ENCODE data around the gene FOXP1.

Gene FOXP1

GRCh38 chr3:71110385-71111222 lies 472.9 kb downstream of the FOXP1 start:
- H3K9me3 ChIP-seq = no peaks in the 10 kb centered on the region
- H3K36me3 ChIP-seq = peaks cover 44% of the 10 kb centered on the region
- H3K27ac ChIP-seq = no peak overlapping the region
- no peak overlapping the region for H3K4me3 ChIP-seq (ENCODE audit: low read depth in 1 of 2, low read length in 1 of 2)
- TF ChIP-seq CTCF (IDR thresholded peaks at IDR 0.05) = no peak
- H3K4me1 ChIP-seq (ENCODE audit: control insufficient read depth in 1 of 2, insufficient read depth in 1 of 2, low read depth in 1 of 2, low read length in 1 of 2) = peaks cover 2 to 6% of the 10 kb centered on the region in 2 experiments
- H3K27me3 ChIP-seq = no peaks in the 10 kb centered on the region

GRCh38 chr3:71109977-71110285 lies 473.6 kb downstream of the FOXP1 start:
- TF ChIP-seq CTCF (IDR thresholded peaks at IDR 0.05) = no peak
- peaks cover 2 to 6% of the 10 kb centered on the region in 2 experiments for H3K4me1 ChIP-seq (ENCODE audit: control insufficient read depth in 1 of 2, insufficient read depth in 1 of 2, low read depth in 1 of 2, low read length in 1 of 2)
- no peak overlapping the region for H3K27ac ChIP-seq
- H3K36me3 ChIP-seq = peaks cover 44% of the 10 kb centered on the region
- H3K4me3 ChIP-seq (ENCODE audit: low read depth in 1 of 2, low read length in 1 of 2) = no peak overlapping the region
- no peaks in the 10 kb centered on the region for H3K9me3 ChIP-seq
- H3K27me3 ChIP-seq = no peaks in the 10 kb centered on the region

- no peak for TF ChIP-seq CTCF (IDR thresholded peaks at IDR 0.05)
- Histone ChIP-seq H3K27ac (no peak overlapping the region), H3K36me3 (peaks cover 44% of the 10 kb centered on the region), H3K27me3 (no peaks in the 10 kb centered on the region), H3K4me3 (ENCODE audit: low read depth in 1 of 2, low read length in 1 of 2) (no peak overlapping the region), H3K4me1 (ENCODE audit: control insufficient read depth in 1 of 2, insufficient read depth in 1 of 2, low read depth in 1 of 2, low read length in 1 of 2) (peaks cover 2 to 6% of the 10 kb centered on the region in 2 experiments), H3K9me3 (no peaks in the 10 kb centered on the region)
These were observed 474.1 kb downstream of the FOXP1 start for GRCh38 chr3:71109241-71109976.

- H3K4me3 ChIP-seq (ENCODE audit: low read depth in 1 of 2, low read length in 1 of 2) = no peak overlapping the region
- H3K27me3 ChIP-seq = no peaks in the 10 kb centered on the region
- H3K9me3 ChIP-seq = no peaks in the 10 kb centered on the region
- H3K27ac ChIP-seq = no peak overlapping the region
- peaks cover 11 to 17% of the 10 kb centered on the region in 2 experiments for H3K4me1 ChIP-seq (ENCODE audit: control insufficient read depth in 1 of 2, insufficient read depth in 1 of 2, low read depth in 1 of 2, low read length in 1 of 2)
- TF ChIP-seq CTCF (IDR thresholded peaks at IDR 0.05) = no peak
- peaks cover 44% of the 10 kb centered on the region for H3K36me3 ChIP-seq
These were observed 475.6 kb downstream of the FOXP1 start for GRCh38 chr3:71107926-71108325.

- Histone ChIP-seq H3K4me3 (ENCODE audit: low read depth in 1 of 2, low read length in 1 of 2) (no peak overlapping the region), H3K4me1 (ENCODE audit: control insufficient read depth in 1 of 2, insufficient read depth in 1 of 2, low read depth in 1 of 2, low read length in 1 of 2) (peaks cover 21 to 24% of the 10 kb centered on the region in 2 experiments), H3K36me3 (peaks cover 23% of the 10 kb centered on the region), H3K9me3 (no peaks in the 10 kb centered on the region), H3K27ac (no peak overlapping the region), H3K27me3 (no peaks in the 10 kb centered on the region)
- TF ChIP-seq CTCF (IDR thresholded peaks at IDR 0.05) = no peak
These were observed 478.6 kb downstream of the FOXP1 start for GRCh38 chr3:71104976-71105375.
